H1 (cell line): ENCODE measurements around the gene VPS35L. TPM values are rescaled to one million over a fixed set of nuclear protein-coding genes. Genes with fewer than 3 reads are reported as not detected.

Source experiments
- CTCF ChIA-PET: fragments of 300-600 bp; sonication (Branson Sonifier 250); formaldehyde crosslinking; loops from one replicate; lab custom pipeline; 2021; ENCODE audit not compliant: partially characterized antibody; lab: Charles Lee
- POLR2A ChIA-PET: fragments of 300-600 bp; sonication (Branson Sonifier 250); formaldehyde crosslinking; loops from one replicate; lab custom pipeline; 2021; ENCODE audit warnings: inconsistent platforms; ENCODE audit not compliant: partially characterized antibody; lab: Charles Lee
- DNase-seq, 2 experiments: peaks; one replicate each; pipeline versions ENCODE4 v3.0.0 to v3.0.0-alpha.2; 2010 to 2022; ENCODE audit warnings: low spot score in 2 of 2, low read depth in 1 of 2, mixed read lengths in 1 of 2
- FAIRE-seq: peaks from 2 replicates; lab custom pipeline; 2011; peaks lifted over from hg19 to GRCh38; lab: Jason Lieb, UNC
- H2AFZ ChIP-seq: 2 replicates; pipeline ENCODE4 v1.8.1; 2012; ENCODE audit warnings: low read length, inconsistent platforms
- H2AK5ac ChIP-seq: 2 replicates; pipeline ENCODE4 v1.6.1; 2013; ENCODE audit warnings: low read depth, low read length
- H2BK120ac ChIP-seq: replicated peaks from 2 replicates; pipeline ENCODE3; 2013; ENCODE audit warnings: low read depth, low read length, inconsistent platforms
- H2BK12ac ChIP-seq: 2 replicates; pipeline ENCODE4 v1.6.1; 2013; ENCODE audit warnings: low read depth, low read length
- H2BK15ac ChIP-seq: 2 replicates; pipeline ENCODE4 v1.6.1; 2013; ENCODE audit warnings: low read length
- H2BK20ac ChIP-seq: 2 replicates; pipeline ENCODE4 v1.6.1; 2013; ENCODE audit warnings: low read length
- H2BK5ac ChIP-seq: 2 replicates; pipeline ENCODE4 v1.6.1; 2013; ENCODE audit warnings: low read depth, low read length
- H3K14ac ChIP-seq: 2 replicates; pipeline ENCODE4 v1.6.1; 2013; ENCODE audit warnings: inconsistent platforms; ENCODE audit not compliant: insufficient read length
- H3K18ac ChIP-seq: 2 replicates; pipeline ENCODE4 v1.6.1; 2013; ENCODE audit warnings: low read length; ENCODE audit errors: extremely low read depth
- H3K23ac ChIP-seq: 2 replicates; pipeline ENCODE4 v1.6.1; 2013; ENCODE audit warnings: inconsistent platforms; ENCODE audit not compliant: insufficient read length
- H3K23me2 ChIP-seq: 2 replicates; pipeline ENCODE4 v1.6.1; 2013; ENCODE audit warnings: low read depth, low read length
- H3K27ac ChIP-seq: 2 replicates; pipeline ENCODE4 v1.6.1; 2011; ENCODE audit warnings: low read depth, low read length, inconsistent platforms
- H3K27me3 ChIP-seq, 4 experiments: replicated peaks in 1 of 4; 1 replicate in 1 of 4; 2 replicates in 3 of 4; pipeline versions ENCODE4 v1.6.1 to v1.8.1; 2011 to 2013; ENCODE audit warnings: low read length in 3 of 4, mild to moderate bottlenecking in 3 of 4, inconsistent platforms in 2 of 4, mixed read lengths in 2 of 4, moderate library complexity in 1 of 4; ENCODE audit not compliant: control insufficient read depth in 3 of 4, insufficient read depth in 3 of 4; ENCODE audit errors: extremely low read depth in 1 of 4
- H3K36me3 ChIP-seq, 4 experiments: 2 replicates each; pipeline versions ENCODE4 v1.6.1 to v1.8.1; 2011 to 2013; ENCODE audit warnings: mild to moderate bottlenecking in 4 of 4, low read length in 3 of 4, moderate library complexity in 2 of 4, control low read depth in 1 of 4, inconsistent platforms in 1 of 4; ENCODE audit not compliant: insufficient read depth in 4 of 4, control insufficient read depth in 2 of 4
- H3K4ac ChIP-seq: replicated peaks from 2 replicates; pipeline ENCODE3; 2013; ENCODE audit warnings: low read length, low read depth, mixed read lengths, inconsistent platforms; ENCODE audit not compliant: insufficient read length
- H3K4me1 ChIP-seq, 4 experiments: replicated peaks in 1 of 4; 1 replicate in 1 of 4; 2 replicates in 3 of 4; pipeline versions ENCODE4 v1.6.1 to v1.8.1; 2011 to 2013; ENCODE audit warnings: low read length in 3 of 4, inconsistent platforms in 2 of 4, mixed read lengths in 1 of 4; ENCODE audit not compliant: insufficient read depth in 4 of 4, control insufficient read depth in 3 of 4
- H3K4me2 ChIP-seq, 2 experiments: 2 replicates each; pipeline versions ENCODE4 v1.6.1 to v1.8.1; 2011 to 2013; ENCODE audit warnings: low read depth in 2 of 2, low read length in 2 of 2, control low read depth in 1 of 2, inconsistent platforms in 1 of 2, mild to moderate bottlenecking in 1 of 2; ENCODE audit not compliant: insufficient read depth in 1 of 2
- H3K4me3 ChIP-seq, 4 experiments: fragments of 200-600, 300-600 bp in 1 of 4; sonication (generic), shearing (Covaris generic), sonication (Bioruptor Twin) in 1 of 4; 2 replicates each; pipeline versions ENCODE4 v1.5.1 to v1.8.1; 2011 to 2016; ENCODE audit warnings: low read length in 4 of 4, low read depth in 3 of 4, control low read depth in 2 of 4, inconsistent platforms in 2 of 4, mild to moderate bottlenecking in 2 of 4, mixed read lengths in 1 of 4, moderate library complexity in 1 of 4; ENCODE audit not compliant: insufficient read depth in 2 of 4; ENCODE audit errors: extremely low read depth in 1 of 4
- H3K56ac ChIP-seq: replicated peaks from 2 replicates; pipeline ENCODE3; 2013; ENCODE audit warnings: low read depth, mild to moderate bottlenecking, mixed read lengths, low read length, inconsistent platforms; ENCODE audit not compliant: insufficient read length
- H3K79me1 ChIP-seq: 2 replicates; pipeline ENCODE4 v1.6.1; 2013; ENCODE audit warnings: low read depth, low read length, control low read depth
- H3K79me2 ChIP-seq, 2 experiments: 2 replicates each; pipeline versions ENCODE4 v1.6.1 to v1.8.1; 2012 to 2013; ENCODE audit warnings: low read length in 2 of 2, mild to moderate bottlenecking in 2 of 2, inconsistent platforms in 1 of 2; ENCODE audit not compliant: insufficient read depth in 2 of 2, control insufficient read depth in 1 of 2
- H3K9ac ChIP-seq, 4 experiments: replicated peaks in 1 of 4; 1 replicate in 1 of 4; 2 replicates in 3 of 4; pipeline versions ENCODE4 v1.6.1 to v1.8.1; 2011 to 2013; ENCODE audit warnings: low read depth in 3 of 4, low read length in 3 of 4, control low read depth in 2 of 4, mild to moderate bottlenecking in 2 of 4, moderate library complexity in 2 of 4, inconsistent platforms in 1 of 4; ENCODE audit errors: extremely low read depth in 1 of 4
- H3K9me3 ChIP-seq, 2 experiments: 2 replicates each; pipeline versions ENCODE4 v1.6.1 to v1.8.1; 2012 to 2013; ENCODE audit warnings: mild to moderate bottlenecking in 2 of 2, moderate library complexity in 2 of 2, control low read depth in 1 of 2, inconsistent platforms in 1 of 2, low read depth in 1 of 2, low read length in 1 of 2, mixed read lengths in 1 of 2; ENCODE audit not compliant: insufficient read depth in 2 of 2
- H4K20me1 ChIP-seq, 2 experiments: replicated peaks in 1 of 2; 2 replicates each; pipeline versions ENCODE3 to v1.8.1; 2011 to 2013; ENCODE audit warnings: inconsistent platforms in 2 of 2, low read length in 2 of 2, mild to moderate bottlenecking in 1 of 2; ENCODE audit not compliant: insufficient read depth in 2 of 2, control insufficient read depth in 1 of 2
- H4K5ac ChIP-seq: 2 replicates; pipeline ENCODE4 v1.6.1; 2013; ENCODE audit warnings: low read length, low read depth, mixed read lengths, inconsistent platforms; ENCODE audit not compliant: insufficient read length
- H4K8ac ChIP-seq: 2 replicates; pipeline ENCODE4 v1.8.0; 2013; ENCODE audit warnings: mild to moderate bottlenecking, moderate library complexity, low read length, inconsistent platforms; ENCODE audit not compliant: insufficient read depth; ENCODE audit errors: extremely low read depth
- H4K91ac ChIP-seq: replicated peaks from 2 replicates; pipeline ENCODE3; 2013; ENCODE audit warnings: low read length, mixed read lengths, inconsistent platforms; ENCODE audit not compliant: insufficient read length
- SP4 ChIP-seq: IDR thresholded peaks from 2 replicates; pipeline ENCODE4 v1.6.1; 2012; ENCODE audit warnings: low read length, inconsistent platforms
- SRF ChIP-seq: IDR thresholded peaks from 2 replicates; pipeline ENCODE4 v1.6.1; 2011; ENCODE audit warnings: mild to moderate bottlenecking, low read depth, low read length, moderate library complexity
- TBP ChIP-seq: IDR thresholded peaks from 2 replicates; pipeline ENCODE4 v1.6.1; 2011; ENCODE audit warnings: low read depth, low read length, improper control_type of control experiment
- WGBS, 2 experiments: shearing (Covaris generic) in 1 of 2; methylation state at CpG; one replicate each; pipeline versions ENCODE4 v1.1.6 to v1.1.7; 2013 to 2015; ENCODE audit warnings: low lambda C conversion rate in 2 of 2, mixed read lengths in 2 of 2, inconsistent platforms in 1 of 2, low coverage in 1 of 2, missing lambda C conversion rate in 1 of 2; ENCODE audit not compliant: insufficient replicate concordance in 2 of 2, insufficient coverage in 1 of 2, insufficient read length in 1 of 2; ENCODE audit errors: extremely low coverage in 1 of 2, missing lambda C conversion rate in 1 of 2; 5-methylcytosine and 5-hydroxymethylcytosine counted together
- polyA plus RNA-seq, 7 experiments: library from polyadenylated mRNA; depleted of rRNA in 3 of 7; stranded (reverse) in 5 of 7; unstranded in 2 of 7; fragments of >200 nt in 5 of 7; fragments of 200-250 nt in 2 of 7; gene quantifications; 1 replicate in 5 of 7; 2 replicates in 1 of 7; 4 replicates in 1 of 7; pipeline versions ENCODE4 v1.2.1 to v1.2.3, GENCODE V29; 2011 to 2013; ENCODE audit warnings: missing spikeins in 2 of 7, mixed read lengths in 2 of 7
- total RNA-seq: library from RNA; stranded (reverse); fragmentation: NEBNext Ultra II Directional; extraction: Animal tissue kit (Norgen Biotek cat#: 25700); gene quantifications from 2 replicates; pipeline ENCODE4 v1.2.1, GENCODE V29; 2021

Gene VPS35L
- total and polyA plus RNA-seq, 2 of the 8 experiments (the other 6 are each of a cell fraction or from before 2014, with no cell fraction given), result 31.5 to 57.1 TPM

GRCh38 chr16:19644877-19645276 is 89.4 kb downstream of the VPS35L start:
- ChIA-PET POLR2A (interaction anchor here (1.4 kb wide), 1 partner anchor 11 kb away, joined by 3 read pairs; no protein-coding TSS in a partner anchor), CTCF (no interaction called here)
- Histone ChIP-seq H3K4me1 (no peaks in the 10 kb centered on the region), H3K9me3 (no peaks in the 10 kb centered on the region), H2AK5ac (no peak overlapping the region), H2BK12ac (no peak overlapping the region), H3K4ac (no peak overlapping the region), H4K20me1 (no peaks in the 10 kb centered on the region), H3K23me2 (no peaks in the 10 kb centered on the region), H2BK5ac (no peak overlapping the region), H3K36me3 (peaks cover 0 to 7% (median 5%) of the 10 kb centered on the region in 4 experiments; a peak in 3 of 8 replicates), H3K23ac (no peak overlapping the region), H2AFZ (no peak overlapping the region), H2BK20ac (no peak overlapping the region), H4K91ac (no peak overlapping the region), H2BK15ac (no peak overlapping the region), H3K56ac (no peak overlapping the region), H3K18ac (no peak overlapping the region), H3K14ac (no peak overlapping the region), H3K79me2 (no peaks in the 10 kb centered on the region), H2BK120ac (no peak overlapping the region), H3K79me1 (no peaks in the 10 kb centered on the region), H4K8ac (no peak overlapping the region), H3K27ac (no peak overlapping the region), H3K4me3 (no peak overlapping the region), H4K5ac (no peak overlapping the region), H3K4me2 (no peak overlapping the region), H3K27me3 (peaks cover 0 to 1% (median 0%) of the 10 kb centered on the region in 4 experiments; a peak in 1 of 7 replicates), H3K9ac (no peak overlapping the region)
- DNase-seq (no peak), FAIRE-seq (no peak)
- WGBS, 2 experiments, result 83% methylated on average over 4 of the region's 4 CpGs; no CpG with 5 or more reads in 1 of the 2 experiments
- TF ChIP-seq TBP (no peak), SRF (no peak), SP4 (no peak)
